ENCODE measurements around the gene RTTN.

GRCh38 chr18:70190529-70190928, 15.0 kb downstream of the RTTN start:
- no peak for TF ChIP-seq CTCF (IDR thresholded peaks at IDR 0.05)
- TF ChIP-seq POLR2A (IDR thresholded peaks at IDR 0.05), result no peak

Measured in uterus (tissue), 2 donors.